8988T (cell line): ENCODE data around the gene AGBL4.

ENCODE experiments used
- DNase-seq: peaks from one replicate; pipeline ENCODE4 v3.0.0; 2011

AGBL4 gene

GRCh38 chr1:49171941-49172593, 851.7 kb downstream of the AGBL4 start:
- no peak for DNase-seq

GRCh38 chr1:49166031-49166430, 857.7 kb downstream of the AGBL4 start:
- no peak for DNase-seq

GRCh38 chr1:49163031-49163430, 860.7 kb downstream of the AGBL4 start:
- DNase-seq: no peak

GRCh38 chr1:49160677-49161076, 863.1 kb downstream of the AGBL4 start:
- DNase-seq: no peak

GRCh38 chr1:49136738-49137251, 887.0 kb downstream of the AGBL4 start:
- DNase-seq: no peak

- DNase-seq: no peak
Observed at GRCh38 chr1:49125746-49126145, 898.0 kb downstream of the AGBL4 start.

- DNase-seq: no peak
Observed at GRCh38 chr1:49111931-49112330, 911.8 kb downstream of the AGBL4 start.

GRCh38 chr1:49106445-49106844, 917.3 kb downstream of the AGBL4 start:
- DNase-seq: no peak

- DNase-seq: no peak
Observed at GRCh38 chr1:49104575-49104974, 919.2 kb downstream of the AGBL4 start.

GRCh38 chr1:49102752-49103151, 921.0 kb downstream of the AGBL4 start:
- no peak for DNase-seq

- no peak for DNase-seq
Observed at GRCh38 chr1:49098866-49099265, 924.9 kb downstream of the AGBL4 start.

- no peak for DNase-seq
Observed at GRCh38 chr1:49086327-49086726, 937.4 kb downstream of the AGBL4 start.

GRCh38 chr1:49085079-49085478, 938.7 kb downstream of the AGBL4 start:
- no peak for DNase-seq

- no peak for DNase-seq
Observed at GRCh38 chr1:49060766-49061165, 963.0 kb downstream of the AGBL4 start.

GRCh38 chr1:49059087-49059486, 964.7 kb downstream of the AGBL4 start:
- no peak for DNase-seq

GRCh38 chr1:49052102-49052501, 971.7 kb downstream of the AGBL4 start:
- no peak for DNase-seq

GRCh38 chr1:49051647-49052046, 972.1 kb downstream of the AGBL4 start:
- DNase-seq: no peak

- no peak for DNase-seq
Observed at GRCh38 chr1:49050041-49050440, 973.7 kb downstream of the AGBL4 start.

- no peak for DNase-seq
Observed at GRCh38 chr1:49048188-49048587, 975.6 kb downstream of the AGBL4 start.

GRCh38 chr1:49046305-49046704, 977.4 kb downstream of the AGBL4 start:
- DNase-seq: no peak

GRCh38 chr1:49045371-49045770, 978.4 kb downstream of the AGBL4 start:
- no peak for DNase-seq

GRCh38 chr1:49036700-49037099, 987.1 kb downstream of the AGBL4 start:
- no peak for DNase-seq

- no peak for DNase-seq
Observed at GRCh38 chr1:49028396-49028795, 995.4 kb downstream of the AGBL4 start.

- no peak for DNase-seq
Observed at GRCh38 chr1:49026230-49026811, 997.4 kb downstream of the AGBL4 start.
